ENCODE results near the gene TAMALIN. TPM values are rescaled to one million over a fixed set of nuclear protein-coding genes. Genes with fewer than 3 reads are reported as not detected.

The TAMALIN gene
- total and polyA plus RNA-seq, 2 experiments from 2014 or later = 0.34 to 3.0 TPM

DNA sequence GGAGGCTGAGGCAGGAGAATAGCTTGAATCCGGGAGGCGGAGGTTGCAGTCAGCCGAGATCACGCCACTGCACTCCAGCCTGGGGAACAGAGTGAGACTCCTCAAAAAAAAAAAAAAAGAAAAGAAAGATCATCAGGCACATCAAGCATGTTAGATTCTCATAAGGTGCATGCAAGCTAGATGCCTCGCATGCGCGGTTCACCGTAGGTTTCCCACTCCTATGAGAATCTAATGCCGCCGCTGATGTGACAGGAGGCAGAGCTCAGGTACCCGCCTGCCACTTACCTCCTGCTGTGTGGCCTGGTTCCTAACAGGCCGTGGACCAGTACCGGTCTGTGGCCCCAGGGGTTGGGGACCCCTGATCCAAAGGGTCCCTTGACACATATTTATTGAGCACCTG lies 48.2 kb upstream of the TAMALIN start:
- TF ChIP-seq, protein P1, sequence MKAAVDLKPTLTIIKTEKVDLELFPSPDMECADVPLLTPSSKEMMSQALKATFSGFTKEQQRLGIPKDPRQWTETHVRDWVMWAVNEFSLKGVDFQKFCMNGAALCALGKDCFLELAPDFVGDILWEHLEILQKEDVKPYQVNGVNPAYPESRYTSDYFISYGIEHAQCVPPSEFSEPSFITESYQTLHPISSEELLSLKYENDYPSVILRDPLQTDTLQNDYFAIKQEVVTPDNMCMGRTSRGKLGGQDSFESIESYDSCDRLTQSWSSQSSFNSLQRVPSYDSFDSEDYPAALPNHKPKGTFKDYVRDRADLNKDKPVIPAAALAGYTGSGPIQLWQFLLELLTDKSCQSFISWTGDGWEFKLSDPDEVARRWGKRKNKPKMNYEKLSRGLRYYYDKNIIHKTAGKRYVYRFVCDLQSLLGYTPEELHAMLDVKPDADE (IDR thresholded peaks at IDR 0.05) = no peak
- no peak for TF ChIP-seq EZH2phosphoT487 (IDR thresholded peaks at IDR 0.05; ENCODE audit: unreplicated experiment)
- TF ChIP-seq, protein P2, sequence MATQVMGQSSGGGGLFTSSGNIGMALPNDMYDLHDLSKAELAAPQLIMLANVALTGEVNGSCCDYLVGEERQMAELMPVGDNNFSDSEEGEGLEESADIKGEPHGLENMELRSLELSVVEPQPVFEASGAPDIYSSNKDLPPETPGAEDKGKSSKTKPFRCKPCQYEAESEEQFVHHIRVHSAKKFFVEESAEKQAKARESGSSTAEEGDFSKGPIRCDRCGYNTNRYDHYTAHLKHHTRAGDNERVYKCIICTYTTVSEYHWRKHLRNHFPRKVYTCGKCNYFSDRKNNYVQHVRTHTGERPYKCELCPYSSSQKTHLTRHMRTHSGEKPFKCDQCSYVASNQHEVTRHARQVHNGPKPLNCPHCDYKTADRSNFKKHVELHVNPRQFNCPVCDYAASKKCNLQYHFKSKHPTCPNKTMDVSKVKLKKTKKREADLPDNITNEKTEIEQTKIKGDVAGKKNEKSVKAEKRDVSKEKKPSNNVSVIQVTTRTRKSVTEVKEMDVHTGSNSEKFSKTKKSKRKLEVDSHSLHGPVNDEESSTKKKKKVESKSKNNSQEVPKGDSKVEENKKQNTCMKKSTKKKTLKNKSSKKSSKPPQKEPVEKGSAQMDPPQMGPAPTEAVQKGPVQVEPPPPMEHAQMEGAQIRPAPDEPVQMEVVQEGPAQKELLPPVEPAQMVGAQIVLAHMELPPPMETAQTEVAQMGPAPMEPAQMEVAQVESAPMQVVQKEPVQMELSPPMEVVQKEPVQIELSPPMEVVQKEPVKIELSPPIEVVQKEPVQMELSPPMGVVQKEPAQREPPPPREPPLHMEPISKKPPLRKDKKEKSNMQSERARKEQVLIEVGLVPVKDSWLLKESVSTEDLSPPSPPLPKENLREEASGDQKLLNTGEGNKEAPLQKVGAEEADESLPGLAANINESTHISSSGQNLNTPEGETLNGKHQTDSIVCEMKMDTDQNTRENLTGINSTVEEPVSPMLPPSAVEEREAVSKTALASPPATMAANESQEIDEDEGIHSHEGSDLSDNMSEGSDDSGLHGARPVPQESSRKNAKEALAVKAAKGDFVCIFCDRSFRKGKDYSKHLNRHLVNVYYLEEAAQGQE (IDR thresholded peaks at IDR 0.05; ENCODE audit: unreplicated experiment) = no peak
- no peak for TF ChIP-seq POLR2AphosphoS5 (IDR thresholded peaks at IDR 0.05; ENCODE audit: low read depth)
- TF ChIP-seq CREB1 (CRISPR knock-in tag; IDR thresholded peaks at IDR 0.05; ENCODE audit: low read depth) = no peak
- no peak for TF ChIP-seq EZH2 (IDR thresholded peaks at IDR 0.05; ENCODE audit: low read depth, unreplicated experiment)
- H4K20me1 ChIP-seq (replicated peaks; ENCODE audit: insufficient read depth) = peaks cover 33% of the 10 kb centered on the region
- no peaks in the 10 kb centered on the region for H3K36me3 ChIP-seq (ENCODE audit: insufficient read depth)
- no peak overlapping the region for H3K27ac ChIP-seq (ENCODE audit: low read depth)
- no peak for DNase-seq (ENCODE audit: low spot score)
- H3K27ac Mint-ChIP-seq = no peak overlapping the region
- peaks cover 23% of the 10 kb centered on the region for H3K27me3 ChIP-seq (ENCODE audit: insufficient read depth)
- no peak overlapping the region for H3K4me3 Mint-ChIP-seq
- no peak overlapping the region for H2AFZ ChIP-seq
- H3K4me2 ChIP-seq = no peak overlapping the region
- H3K9me3 Mint-ChIP-seq = no peaks in the 10 kb centered on the region
- H3K9me2 ChIP-seq (ENCODE audit: insufficient read depth) = no peaks in the 10 kb centered on the region
- H3K4me1 Mint-ChIP-seq = peaks cover 10% of the 10 kb centered on the region; the same call in 2 of the 3 replicates
- no peak overlapping the region for H3K4me3 ChIP-seq
- no peak for ATAC-seq
- peaks cover 7% of the 10 kb centered on the region; the same call in 1 of the 3 replicates for H3K36me3 Mint-ChIP-seq (ENCODE audit: low read depth)
- H3F3A ChIP-seq (replicated peaks; ENCODE audit: low read depth) = 0 out of 2 replicates have a peak, but pooled peaks cover 4% of the 10 kb centered on the region
- peaks cover 2% of the 10 kb centered on the region for H3K27me3 Mint-ChIP-seq (ENCODE audit: insufficient read depth, low read depth, poor library complexity)
- peaks cover 49% of the 10 kb centered on the region for H3K79me2 ChIP-seq (replicated peaks; ENCODE audit: insufficient read depth)
- peaks cover 2% of the 10 kb centered on the region; the same call in 1 of the 2 replicates for H3K4me1 ChIP-seq (ENCODE audit: insufficient read depth)

DNA sequence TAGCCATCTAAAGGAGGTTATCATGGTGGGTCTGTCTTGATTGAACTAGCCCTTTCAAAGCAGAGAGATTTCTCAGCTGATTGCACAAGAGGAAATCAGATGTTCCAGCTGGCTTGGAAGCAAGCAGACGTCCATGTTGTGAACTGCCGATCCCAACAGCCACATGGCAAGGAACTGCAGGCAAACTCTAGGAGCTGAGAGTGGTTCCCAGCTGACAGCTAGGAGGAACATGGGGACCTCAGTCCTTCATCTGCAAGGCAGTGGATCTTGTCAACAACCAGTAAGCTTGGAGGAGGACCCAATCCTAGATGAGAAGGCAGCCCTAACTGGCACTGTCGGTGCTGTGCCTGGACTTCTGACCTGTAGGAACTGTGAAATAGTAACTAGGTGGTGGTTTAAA lies 47.5 kb upstream of the TAMALIN start:
- Mint-ChIP-seq H3K4me1 (peaks cover 4% of the 10 kb centered on the region; the same call in 1 of the 3 replicates), H3K27ac (no peak overlapping the region), H3K27me3 (ENCODE audit: insufficient read depth, low read depth, poor library complexity) (no peaks in the 10 kb centered on the region), H3K36me3 (ENCODE audit: low read depth) (peaks cover 7% of the 10 kb centered on the region; the same call in 2 of the 3 replicates), H3K4me3 (no peak overlapping the region), H3K9me3 (no peaks in the 10 kb centered on the region)
- no peak overlapping the region for H3K4me2 ChIP-seq
- H3K79me2 ChIP-seq (replicated peaks; ENCODE audit: insufficient read depth) = peaks cover 42% of the 10 kb centered on the region
- 0 out of 2 replicates have a peak, but pooled peaks cover 4% of the 10 kb centered on the region for H3F3A ChIP-seq (replicated peaks; ENCODE audit: low read depth)
- H3K9me2 ChIP-seq (ENCODE audit: insufficient read depth) = no peaks in the 10 kb centered on the region
- H3K27me3 ChIP-seq (ENCODE audit: insufficient read depth) = peaks cover 17% of the 10 kb centered on the region
- H3K4me1 ChIP-seq (ENCODE audit: insufficient read depth) = no peaks in the 10 kb centered on the region
- DNase-seq (ENCODE audit: low spot score) = no peak
- no peak overlapping the region for H2AFZ ChIP-seq
- H3K27ac ChIP-seq (ENCODE audit: low read depth) = no peak overlapping the region
- peaks cover 26% of the 10 kb centered on the region for H4K20me1 ChIP-seq (replicated peaks; ENCODE audit: insufficient read depth)
- ATAC-seq = no peak
- no peaks in the 10 kb centered on the region for H3K36me3 ChIP-seq (ENCODE audit: insufficient read depth)
- no peak overlapping the region for H3K4me3 ChIP-seq
- TF ChIP-seq, protein P1 (IDR thresholded peaks at IDR 0.05) = no peak
- no peak for TF ChIP-seq EZH2 (IDR thresholded peaks at IDR 0.05; ENCODE audit: low read depth, unreplicated experiment)
- TF ChIP-seq, protein P3, sequence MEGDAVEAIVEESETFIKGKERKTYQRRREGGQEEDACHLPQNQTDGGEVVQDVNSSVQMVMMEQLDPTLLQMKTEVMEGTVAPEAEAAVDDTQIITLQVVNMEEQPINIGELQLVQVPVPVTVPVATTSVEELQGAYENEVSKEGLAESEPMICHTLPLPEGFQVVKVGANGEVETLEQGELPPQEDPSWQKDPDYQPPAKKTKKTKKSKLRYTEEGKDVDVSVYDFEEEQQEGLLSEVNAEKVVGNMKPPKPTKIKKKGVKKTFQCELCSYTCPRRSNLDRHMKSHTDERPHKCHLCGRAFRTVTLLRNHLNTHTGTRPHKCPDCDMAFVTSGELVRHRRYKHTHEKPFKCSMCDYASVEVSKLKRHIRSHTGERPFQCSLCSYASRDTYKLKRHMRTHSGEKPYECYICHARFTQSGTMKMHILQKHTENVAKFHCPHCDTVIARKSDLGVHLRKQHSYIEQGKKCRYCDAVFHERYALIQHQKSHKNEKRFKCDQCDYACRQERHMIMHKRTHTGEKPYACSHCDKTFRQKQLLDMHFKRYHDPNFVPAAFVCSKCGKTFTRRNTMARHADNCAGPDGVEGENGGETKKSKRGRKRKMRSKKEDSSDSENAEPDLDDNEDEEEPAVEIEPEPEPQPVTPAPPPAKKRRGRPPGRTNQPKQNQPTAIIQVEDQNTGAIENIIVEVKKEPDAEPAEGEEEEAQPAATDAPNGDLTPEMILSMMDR (conservative IDR thresholded peaks at IDR 0.05; ENCODE audit: low read depth in 2 of 2) = no peak
- TF ChIP-seq NANOG (IDR thresholded peaks at IDR 0.05; ENCODE audit: borderline replicate concordance) = no peak
- no peak for TF ChIP-seq JUNB (IDR thresholded peaks at IDR 0.05; ENCODE audit: unreplicated experiment)
- TF ChIP-seq STAT1 (IDR thresholded peaks at IDR 0.05; ENCODE audit: unreplicated experiment) = no peak
- TF ChIP-seq EZH2phosphoT487 (IDR thresholded peaks at IDR 0.05; ENCODE audit: unreplicated experiment) = no peak
- TF ChIP-seq, protein P2 (IDR thresholded peaks at IDR 0.05; ENCODE audit: unreplicated experiment) = no peak
- no peak for TF ChIP-seq ZNF114 (CRISPR knock-in tag; IDR thresholded peaks at IDR 0.05)
- no peak for TF ChIP-seq POLR2AphosphoS5 (IDR thresholded peaks at IDR 0.05; ENCODE audit: low read depth)
- TF ChIP-seq ZNF331 (CRISPR knock-in tag; IDR thresholded peaks at IDR 0.05; ENCODE audit: low read depth) = no peak
